Measurements from ENCODE around the gene CEP78. TPM values are rescaled to one million over a fixed set of nuclear protein-coding genes. Genes with fewer than 3 reads are reported as not detected.

Gene CEP78
- total and polyA plus RNA-seq, 10 donors = 7.1 to 20.1 (median 16.2) TPM

DNA sequence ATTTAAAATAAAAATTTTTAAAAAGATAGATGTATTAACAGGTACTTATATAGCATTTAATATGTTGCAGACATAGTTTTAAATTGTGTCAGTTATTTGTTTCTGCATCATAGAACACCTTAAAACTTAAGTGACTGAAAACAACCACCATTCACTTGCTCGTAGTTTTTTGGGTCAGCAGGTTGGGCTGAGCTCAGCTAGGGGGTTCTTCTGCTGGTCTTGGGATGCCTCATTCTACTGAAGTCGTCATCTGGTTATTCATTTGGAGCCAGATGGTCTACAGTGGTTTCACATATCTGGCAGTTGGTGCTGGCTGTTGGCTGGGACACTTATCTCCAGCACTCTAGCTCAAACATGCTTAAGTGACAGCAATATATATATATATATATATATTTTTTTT lies 90.7 kb downstream of the CEP78 start:
- Histone ChIP-seq H3K36me3 (peaks cover 0 to 12% (median 0%) of the 10 kb centered on the region in 6 donors), H3K4me3 (no peak overlapping the region), H3K4me1 (peaks cover 0 to 6% (median 0%) of the 10 kb centered on the region in 6 donors), H3K27ac (no peak overlapping the region), H3K9me3 (no peaks in the 10 kb centered on the region), H3K27me3 (replicated peaks in 1 of 7) (no peaks in the 10 kb centered on the region)
- intact Hi-C loops (cut with DNase I; ENCODE audit: low total_unique reads) = no loop called here
- 87 to 95% (median 93%) methylated on average over 2 of the region's 2 CpGs for WGBS, 5 donors
- TF ChIP-seq POLR2A (IDR thresholded peaks at IDR 0.05) (no peak), POLR2AphosphoS5 (IDR thresholded peaks at IDR 0.05) (no peak)
- TF ChIP-seq, protein P1, sequence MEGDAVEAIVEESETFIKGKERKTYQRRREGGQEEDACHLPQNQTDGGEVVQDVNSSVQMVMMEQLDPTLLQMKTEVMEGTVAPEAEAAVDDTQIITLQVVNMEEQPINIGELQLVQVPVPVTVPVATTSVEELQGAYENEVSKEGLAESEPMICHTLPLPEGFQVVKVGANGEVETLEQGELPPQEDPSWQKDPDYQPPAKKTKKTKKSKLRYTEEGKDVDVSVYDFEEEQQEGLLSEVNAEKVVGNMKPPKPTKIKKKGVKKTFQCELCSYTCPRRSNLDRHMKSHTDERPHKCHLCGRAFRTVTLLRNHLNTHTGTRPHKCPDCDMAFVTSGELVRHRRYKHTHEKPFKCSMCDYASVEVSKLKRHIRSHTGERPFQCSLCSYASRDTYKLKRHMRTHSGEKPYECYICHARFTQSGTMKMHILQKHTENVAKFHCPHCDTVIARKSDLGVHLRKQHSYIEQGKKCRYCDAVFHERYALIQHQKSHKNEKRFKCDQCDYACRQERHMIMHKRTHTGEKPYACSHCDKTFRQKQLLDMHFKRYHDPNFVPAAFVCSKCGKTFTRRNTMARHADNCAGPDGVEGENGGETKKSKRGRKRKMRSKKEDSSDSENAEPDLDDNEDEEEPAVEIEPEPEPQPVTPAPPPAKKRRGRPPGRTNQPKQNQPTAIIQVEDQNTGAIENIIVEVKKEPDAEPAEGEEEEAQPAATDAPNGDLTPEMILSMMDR (IDR thresholded peaks at IDR 0.05 in 8 of 11, conservative IDR thresholded peaks at IDR 0.05 in 3 of 11) = no peak
- no peak for DNase-seq

Small RNAs within 50 kb of the gene (small RNA-seq; reads per million reads assigned to genes)
- 0 reads per million in 4 donors for gene AL353705.4

Other genes starting within 250 kb of the CEP78 start
- gene GNAQ, start 204.3 kb upstream of the CEP78 start, total RNA-seq = 10 to 100 TPM; 21.0 to 52.3 (median 35.6) TPM
- gene GNAQ, start 204.3 kb upstream of the CEP78 start, polyA plus RNA-seq = 1 to 10 TPM; 4.4 to 5.6 (median 5.6) TPM
- 10 to 100 TPM in 1 of 7 donors, 1 to 10 TPM in 6; 4.2 to 14.0 (median 6.8) TPM for gene PSAT1, start 61.0 kb downstream of the CEP78 start, total RNA-seq
- 1 to 10 TPM; 2.7 to 8.6 (median 6.3) TPM for gene PSAT1, start 61.0 kb downstream of the CEP78 start, polyA plus RNA-seq